Measurements from ENCODE around the gene KCNT1.

DNA sequence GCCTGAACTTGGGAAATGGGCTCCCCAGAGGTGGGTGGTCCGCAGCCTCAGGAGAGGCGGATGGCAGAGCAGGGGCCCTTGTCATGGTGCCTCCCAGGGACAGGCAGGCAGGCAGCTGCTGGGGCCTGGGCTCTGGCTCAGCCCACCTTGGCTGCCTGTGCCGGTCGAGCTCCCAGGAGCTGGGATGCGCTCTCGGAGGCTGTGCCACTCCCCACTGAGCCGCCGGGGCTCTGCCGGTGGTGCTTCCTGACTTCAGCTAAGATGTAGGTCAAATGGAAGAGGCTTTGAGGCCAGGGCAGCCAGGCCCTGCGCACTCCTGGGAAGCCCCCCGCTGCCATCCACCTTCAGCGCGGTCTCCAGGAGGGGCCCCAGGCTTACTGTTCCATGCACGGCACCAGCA lies 41.0 kb downstream of the KCNT1 start:
- TF ChIP-seq GABPA (IDR thresholded peaks at IDR 0.05; ENCODE audit: low read depth) (no peak), ATF7 (IDR thresholded peaks at IDR 0.05; ENCODE audit: low read depth) (no peak), EZH2 (IDR thresholded peaks at IDR 0.05; ENCODE audit: borderline replicate concordance, control insufficient read depth, low read depth, low read length) (no peak), MTA3 (IDR thresholded peaks at IDR 0.05; ENCODE audit: borderline replicate concordance, low read length) (no peak), ZNF384 (IDR thresholded peaks at IDR 0.05; ENCODE audit: borderline replicate concordance, low read depth, low read length) (no peak), EP300 (IDR thresholded peaks at IDR 0.05; ENCODE audit: borderline replicate concordance in 1 of 2, control insufficient read depth in 1 of 2, low read depth in 2 of 2, low read length in 2 of 2) (no peak)
- TF ChIP-seq, protein P1, sequence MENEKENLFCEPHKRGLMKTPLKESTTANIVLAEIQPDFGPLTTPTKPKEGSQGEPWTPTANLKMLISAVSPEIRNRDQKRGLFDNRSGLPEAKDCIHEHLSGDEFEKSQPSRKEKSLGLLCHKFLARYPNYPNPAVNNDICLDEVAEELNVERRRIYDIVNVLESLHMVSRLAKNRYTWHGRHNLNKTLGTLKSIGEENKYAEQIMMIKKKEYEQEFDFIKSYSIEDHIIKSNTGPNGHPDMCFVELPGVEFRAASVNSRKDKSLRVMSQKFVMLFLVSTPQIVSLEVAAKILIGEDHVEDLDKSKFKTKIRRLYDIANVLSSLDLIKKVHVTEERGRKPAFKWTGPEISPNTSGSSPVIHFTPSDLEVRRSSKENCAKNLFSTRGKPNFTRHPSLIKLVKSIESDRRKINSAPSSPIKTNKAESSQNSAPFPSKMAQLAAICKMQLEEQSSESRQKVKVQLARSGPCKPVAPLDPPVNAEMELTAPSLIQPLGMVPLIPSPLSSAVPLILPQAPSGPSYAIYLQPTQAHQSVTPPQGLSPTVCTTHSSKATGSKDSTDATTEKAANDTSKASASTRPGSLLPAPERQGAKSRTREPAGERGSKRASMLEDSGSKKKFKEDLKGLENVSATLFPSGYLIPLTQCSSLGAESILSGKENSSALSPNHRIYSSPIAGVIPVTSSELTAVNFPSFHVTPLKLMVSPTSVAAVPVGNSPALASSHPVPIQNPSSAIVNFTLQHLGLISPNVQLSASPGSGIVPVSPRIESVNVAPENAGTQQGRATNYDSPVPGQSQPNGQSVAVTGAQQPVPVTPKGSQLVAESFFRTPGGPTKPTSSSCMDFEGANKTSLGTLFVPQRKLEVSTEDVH (IDR thresholded peaks at IDR 0.05; ENCODE audit: low read depth, partially characterized antibody): no peak
- TF ChIP-seq, protein P2, sequence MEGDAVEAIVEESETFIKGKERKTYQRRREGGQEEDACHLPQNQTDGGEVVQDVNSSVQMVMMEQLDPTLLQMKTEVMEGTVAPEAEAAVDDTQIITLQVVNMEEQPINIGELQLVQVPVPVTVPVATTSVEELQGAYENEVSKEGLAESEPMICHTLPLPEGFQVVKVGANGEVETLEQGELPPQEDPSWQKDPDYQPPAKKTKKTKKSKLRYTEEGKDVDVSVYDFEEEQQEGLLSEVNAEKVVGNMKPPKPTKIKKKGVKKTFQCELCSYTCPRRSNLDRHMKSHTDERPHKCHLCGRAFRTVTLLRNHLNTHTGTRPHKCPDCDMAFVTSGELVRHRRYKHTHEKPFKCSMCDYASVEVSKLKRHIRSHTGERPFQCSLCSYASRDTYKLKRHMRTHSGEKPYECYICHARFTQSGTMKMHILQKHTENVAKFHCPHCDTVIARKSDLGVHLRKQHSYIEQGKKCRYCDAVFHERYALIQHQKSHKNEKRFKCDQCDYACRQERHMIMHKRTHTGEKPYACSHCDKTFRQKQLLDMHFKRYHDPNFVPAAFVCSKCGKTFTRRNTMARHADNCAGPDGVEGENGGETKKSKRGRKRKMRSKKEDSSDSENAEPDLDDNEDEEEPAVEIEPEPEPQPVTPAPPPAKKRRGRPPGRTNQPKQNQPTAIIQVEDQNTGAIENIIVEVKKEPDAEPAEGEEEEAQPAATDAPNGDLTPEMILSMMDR (IDR thresholded peaks at IDR 0.05 in 2 of 3, conservative IDR thresholded peaks at IDR 0.05 in 1 of 3; ENCODE audit: control insufficient read depth in 2 of 3, extremely low read depth in 1 of 3, insufficient read depth in 1 of 3, low read depth in 3 of 3, low read length in 3 of 3): no peak
- TF ChIP-seq, protein P3, sequence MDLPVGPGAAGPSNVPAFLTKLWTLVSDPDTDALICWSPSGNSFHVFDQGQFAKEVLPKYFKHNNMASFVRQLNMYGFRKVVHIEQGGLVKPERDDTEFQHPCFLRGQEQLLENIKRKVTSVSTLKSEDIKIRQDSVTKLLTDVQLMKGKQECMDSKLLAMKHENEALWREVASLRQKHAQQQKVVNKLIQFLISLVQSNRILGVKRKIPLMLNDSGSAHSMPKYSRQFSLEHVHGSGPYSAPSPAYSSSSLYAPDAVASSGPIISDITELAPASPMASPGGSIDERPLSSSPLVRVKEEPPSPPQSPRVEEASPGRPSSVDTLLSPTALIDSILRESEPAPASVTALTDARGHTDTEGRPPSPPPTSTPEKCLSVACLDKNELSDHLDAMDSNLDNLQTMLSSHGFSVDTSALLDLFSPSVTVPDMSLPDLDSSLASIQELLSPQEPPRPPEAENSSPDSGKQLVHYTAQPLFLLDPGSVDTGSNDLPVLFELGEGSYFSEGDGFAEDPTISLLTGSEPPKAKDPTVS (IDR thresholded peaks at IDR 0.05; ENCODE audit: low read depth, low read length): no peak

All from GM12878 (cell line).